HG02588 (cell line): Measurements from ENCODE around the gene ARF1.

Source experiments
- ATAC-seq: cut with Tn5 transposase; IDR thresholded peaks from one replicate; pipeline ENCODE4 v1.9.1; 2021; ENCODE audit warnings: mild to moderate bottlenecking, moderate library complexity; ENCODE audit not compliant: unreplicated experiment

The ARF1 gene

GRCh38 chr1:228117335-228117734 is 34.8 kb downstream of the ARF1 start:
- ATAC-seq = no peak

GRCh38 chr1:228118040-228118439 is 35.5 kb downstream of the ARF1 start:
- no peak for ATAC-seq

- ATAC-seq = no peak
Measured at GRCh38 chr1:228120351-228120750, 37.8 kb downstream of the ARF1 start.

- no peak for ATAC-seq
Measured at GRCh38 chr1:228120857-228121489, 38.5 kb downstream of the ARF1 start.

- no peak for ATAC-seq
Measured at GRCh38 chr1:228122921-228123441, 40.5 kb downstream of the ARF1 start.

GRCh38 chr1:228123505-228123904 is 41.0 kb downstream of the ARF1 start:
- ATAC-seq = no peak

- ATAC-seq = no peak
Measured at GRCh38 chr1:228125185-228125584, 42.7 kb downstream of the ARF1 start.

- ATAC-seq = no peak
Measured at GRCh38 chr1:228131766-228132165, 49.3 kb downstream of the ARF1 start.

GRCh38 chr1:228134591-228134990 is 52.1 kb downstream of the ARF1 start:
- no peak for ATAC-seq

GRCh38 chr1:228136901-228137300 is 54.4 kb downstream of the ARF1 start:
- ATAC-seq = no peak

GRCh38 chr1:228139406-228139930 is 57.0 kb downstream of the ARF1 start:
- no peak for ATAC-seq

- ATAC-seq = peak; percentile 90
Measured at GRCh38 chr1:228139931-228140723, 57.6 kb downstream of the ARF1 start, which contains the start of gene GUK1. Gene GUK1, plus strand, starts transcription at chr1:228140279. Its CDS starts 24 bp downstream, at chr1:228140303.

- no peak for ATAC-seq
Measured at GRCh38 chr1:228140724-228141225, 58.3 kb downstream of the ARF1 start.

- ATAC-seq = no peak
Measured at GRCh38 chr1:228141226-228142044, 58.9 kb downstream of the ARF1 start.

- no peak for ATAC-seq
Measured at GRCh38 chr1:228142155-228142691, 59.7 kb downstream of the ARF1 start.

- no peak for ATAC-seq
Measured at GRCh38 chr1:228142701-228143136, 60.2 kb downstream of the ARF1 start.

- ATAC-seq = no peak
Measured at GRCh38 chr1:228143480-228144192, 61.1 kb downstream of the ARF1 start.

- no peak for ATAC-seq
Measured at GRCh38 chr1:228144193-228144992, 61.9 kb downstream of the ARF1 start.

- no peak for ATAC-seq
Measured at GRCh38 chr1:228144993-228145343, 62.5 kb downstream of the ARF1 start.
